ENCODE results near the gene SLX4IP. TPM values are rescaled to one million over a fixed set of nuclear protein-coding genes. Genes with fewer than 3 reads are reported as not detected.

SLX4IP gene
- total RNA-seq, 4 donors from 2014 or later: 3.4 to 6.3 (median 3.9) TPM

DNA sequence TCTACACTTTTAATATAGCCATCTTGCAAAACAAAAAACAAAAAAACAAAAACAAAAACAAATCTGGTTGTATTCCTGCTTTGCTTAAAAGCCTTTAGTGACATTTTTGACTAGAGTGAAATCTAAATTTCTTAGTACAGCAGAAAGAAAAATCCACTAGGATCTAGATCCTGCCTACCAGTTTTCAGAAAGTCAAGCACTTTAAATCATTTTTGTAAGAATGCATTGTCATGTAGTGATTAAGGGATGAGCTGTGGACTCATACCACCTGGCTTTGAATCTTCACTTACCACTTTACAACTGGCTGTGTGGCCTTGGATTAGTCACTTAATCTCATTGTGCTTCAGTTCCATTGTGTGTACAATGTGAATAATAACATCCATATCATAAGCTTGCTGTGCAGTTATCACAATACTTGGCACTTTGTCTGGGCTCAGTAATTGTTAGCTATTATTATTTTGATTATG is 5.1 kb upstream of the SLX4IP start:
- intact Hi-C loops (cut with DNase I): loop anchor here (5.0 kb wide), 1 partner anchor 453 kb away; no protein-coding TSS in a partner anchor
- H3K9me3 ChIP-seq: no peaks in the 10 kb centered on the region
- H3K4me3 ChIP-seq: no peak overlapping the region
- TF ChIP-seq, protein P1, sequence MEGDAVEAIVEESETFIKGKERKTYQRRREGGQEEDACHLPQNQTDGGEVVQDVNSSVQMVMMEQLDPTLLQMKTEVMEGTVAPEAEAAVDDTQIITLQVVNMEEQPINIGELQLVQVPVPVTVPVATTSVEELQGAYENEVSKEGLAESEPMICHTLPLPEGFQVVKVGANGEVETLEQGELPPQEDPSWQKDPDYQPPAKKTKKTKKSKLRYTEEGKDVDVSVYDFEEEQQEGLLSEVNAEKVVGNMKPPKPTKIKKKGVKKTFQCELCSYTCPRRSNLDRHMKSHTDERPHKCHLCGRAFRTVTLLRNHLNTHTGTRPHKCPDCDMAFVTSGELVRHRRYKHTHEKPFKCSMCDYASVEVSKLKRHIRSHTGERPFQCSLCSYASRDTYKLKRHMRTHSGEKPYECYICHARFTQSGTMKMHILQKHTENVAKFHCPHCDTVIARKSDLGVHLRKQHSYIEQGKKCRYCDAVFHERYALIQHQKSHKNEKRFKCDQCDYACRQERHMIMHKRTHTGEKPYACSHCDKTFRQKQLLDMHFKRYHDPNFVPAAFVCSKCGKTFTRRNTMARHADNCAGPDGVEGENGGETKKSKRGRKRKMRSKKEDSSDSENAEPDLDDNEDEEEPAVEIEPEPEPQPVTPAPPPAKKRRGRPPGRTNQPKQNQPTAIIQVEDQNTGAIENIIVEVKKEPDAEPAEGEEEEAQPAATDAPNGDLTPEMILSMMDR (IDR thresholded peaks at IDR 0.05): no peak
- no peak for TF ChIP-seq POLR2A (IDR thresholded peaks at IDR 0.05)
- H3K36me3 ChIP-seq: peaks cover 0 to 4% (median 0%) of the 10 kb centered on the region in 3 donors
- H3K27ac ChIP-seq: no peak overlapping the region
- peaks cover 7 to 69% (median 22%) of the 10 kb centered on the region in 3 donors for H3K4me1 ChIP-seq
- no peak for DNase-seq
- no peaks in the 10 kb centered on the region for H3K27me3 ChIP-seq

DNA sequence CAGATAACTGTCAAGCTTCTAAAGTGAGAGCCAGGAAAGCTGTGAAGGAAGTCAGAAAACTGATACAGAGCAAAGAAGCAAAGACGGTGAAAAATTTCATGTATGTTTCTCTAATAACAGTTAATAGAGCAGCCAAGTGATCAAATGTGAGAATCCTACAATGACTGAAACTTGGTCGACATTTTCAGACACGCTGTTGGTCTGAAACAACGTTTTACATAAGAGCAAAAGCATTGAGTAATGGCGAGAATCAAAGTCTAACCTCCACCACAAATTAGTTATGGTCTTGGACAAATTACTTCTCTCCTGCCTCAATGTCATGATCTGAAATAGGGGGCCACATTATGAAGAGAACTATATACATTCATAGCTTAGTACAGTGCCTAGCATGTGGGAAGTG is 4.4 kb upstream of the SLX4IP start:
- Histone ChIP-seq H3K4me1 (peaks cover 7 to 73% (median 24%) of the 10 kb centered on the region in 3 donors), H3K4me3 (no peak overlapping the region), H3K27me3 (no peaks in the 10 kb centered on the region), H3K36me3 (peaks cover 0 to 4% (median 0%) of the 10 kb centered on the region in 3 donors), H3K9me3 (no peaks in the 10 kb centered on the region), H3K27ac (no peak overlapping the region)
- WGBS, 2 donors: 67 to 82% methylated on average over 5 of the region's 5 CpGs
- TF ChIP-seq POLR2A (IDR thresholded peaks at IDR 0.05): no peak
- TF ChIP-seq, protein P1 (IDR thresholded peaks at IDR 0.05): no peak
- no peak for DNase-seq
- intact Hi-C loops (cut with DNase I): no loop called here

DNA sequence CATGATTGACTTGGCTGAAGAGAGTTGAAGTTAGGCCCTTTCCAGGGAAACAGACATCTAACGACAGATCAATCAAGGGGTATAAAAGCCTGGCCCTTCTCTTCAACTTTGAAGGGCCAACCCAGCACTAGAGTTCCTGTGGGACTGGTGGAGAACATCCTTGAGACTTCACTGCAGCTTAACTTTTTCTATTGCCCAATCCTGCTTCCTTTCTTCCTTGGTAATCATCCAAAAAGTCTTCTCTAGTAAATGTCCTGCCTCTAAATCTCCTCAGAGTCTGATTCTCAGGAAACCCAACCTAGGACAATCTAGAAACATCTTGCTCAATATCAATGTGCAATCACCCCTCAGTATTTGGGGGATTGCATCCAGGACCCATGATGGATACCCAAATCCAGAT is 3.0 kb upstream of the SLX4IP start:
- no peaks in the 10 kb centered on the region for H3K27me3 ChIP-seq
- H3K4me1 ChIP-seq: peaks cover 12 to 81% (median 31%) of the 10 kb centered on the region in 3 donors
- TF ChIP-seq, protein P1 (IDR thresholded peaks at IDR 0.05): no peak
- TF ChIP-seq POLR2A (IDR thresholded peaks at IDR 0.05): no peak
- H3K9me3 ChIP-seq: no peaks in the 10 kb centered on the region
- H3K4me3 ChIP-seq: no peak overlapping the region
- WGBS, 2 donors: 83 to 89% methylated on average over 1 of the region's 1 CpG
- no peaks in the 10 kb centered on the region for H3K36me3 ChIP-seq
- no peak overlapping the region for H3K27ac ChIP-seq
- intact Hi-C loops (cut with DNase I): no loop called here
- DNase-seq: no peak

DNA sequence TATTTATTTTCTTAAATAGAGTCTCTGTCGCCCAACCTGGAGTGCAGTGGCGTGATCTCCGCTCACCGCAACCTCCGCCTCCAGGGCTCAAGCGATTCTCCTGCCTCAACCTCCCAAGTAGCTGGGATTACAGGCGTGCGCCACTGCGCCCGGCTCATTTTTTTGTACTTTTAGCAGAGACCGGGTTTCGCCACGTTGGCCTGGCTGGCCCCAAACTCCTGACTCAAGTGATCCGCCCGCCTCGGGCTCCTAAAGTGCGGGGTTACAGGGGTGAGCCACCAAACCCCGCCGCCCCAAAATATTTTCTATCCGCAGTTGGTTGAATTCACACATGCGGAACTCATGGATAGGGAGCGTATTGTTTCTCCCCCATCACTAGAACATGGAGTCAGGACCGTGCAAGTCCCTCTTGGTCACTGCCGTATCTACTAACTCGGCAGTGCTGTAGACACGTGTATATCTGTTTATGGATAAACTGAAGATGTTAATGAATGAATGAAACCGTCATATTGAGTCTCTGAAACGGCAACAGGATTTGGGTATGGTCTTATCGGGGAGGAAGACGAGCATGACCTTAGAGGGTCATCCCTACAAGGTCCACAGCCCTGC is 2.0 kb upstream of the SLX4IP start:
- WGBS, 2 donors: 51 to 54% methylated on average over 26 to 29 of the region's 30 CpGs
- no peak for TF ChIP-seq POLR2A (IDR thresholded peaks at IDR 0.05)
- TF ChIP-seq, protein P1 (IDR thresholded peaks at IDR 0.05): no peak
- Histone ChIP-seq H3K4me1 (peaks cover 12 to 73% (median 31%) of the 10 kb centered on the region in 3 donors), H3K9me3 (no peaks in the 10 kb centered on the region), H3K27ac (peak overlapping the region; percentile 91 to 97 (median 94)), H3K27me3 (no peaks in the 10 kb centered on the region), H3K36me3 (no peaks in the 10 kb centered on the region), H3K4me3 (peak overlapping the region; percentile 72 to 91 (median 84))
- intact Hi-C loops (cut with DNase I): no loop called here
- DNase-seq: no peak

DNA sequence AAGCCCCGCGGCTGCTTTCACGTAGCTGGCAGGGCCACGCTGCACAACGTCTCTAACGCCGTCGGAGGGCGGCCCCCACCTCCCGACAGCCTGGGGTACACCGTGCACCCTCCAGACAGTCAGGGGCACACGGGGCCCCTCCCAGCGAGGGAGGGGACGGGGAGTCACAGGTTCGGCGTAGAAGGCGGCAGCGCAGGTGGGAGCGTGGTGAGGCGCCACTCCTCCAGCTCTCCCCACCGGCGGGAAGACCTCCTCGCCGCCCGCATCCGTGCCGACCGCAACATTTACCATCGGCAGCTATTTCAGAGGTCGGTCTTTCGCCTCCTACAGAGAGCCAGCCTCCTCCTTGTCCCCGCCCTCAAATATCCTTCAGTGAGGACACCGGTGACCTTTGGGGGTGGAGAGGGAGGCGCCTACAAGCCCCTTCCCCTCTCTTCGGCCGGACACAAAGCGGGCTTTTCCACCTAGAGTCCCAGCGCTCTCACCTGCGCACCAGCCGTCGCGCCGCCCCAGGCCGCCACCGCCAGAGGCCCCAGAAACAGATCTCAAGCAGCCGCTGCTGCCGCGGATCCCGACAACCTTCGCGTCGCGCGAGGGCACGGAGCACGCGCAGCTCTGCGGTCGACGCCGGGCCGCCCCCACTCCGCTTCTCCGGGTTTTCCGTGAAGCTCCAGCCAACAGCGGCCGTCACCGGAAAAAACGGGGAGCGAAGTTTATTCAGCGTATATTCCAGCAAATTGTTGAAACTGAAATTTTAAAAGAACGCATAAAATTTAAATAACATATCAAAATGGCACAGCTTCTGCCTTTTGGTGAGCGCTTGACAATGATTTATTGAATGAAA is 1.3 kb upstream of the SLX4IP start, which contains the start of gene MKKS:
Gene MKKS, minus strand, starts transcription at position 600 of the 844 bp plus-strand sequence. CDS start 20,708 bp downstream, outside the sequence.
- H3K27ac ChIP-seq: peak within 1 kb of the TSS; percentile 91 to 97 (median 94)
- peak in 3 of 4 donors; percentile 33 to 61 (median 35) for TF ChIP-seq POLR2A (IDR thresholded peaks at IDR 0.05)
- TF ChIP-seq, protein P1 (IDR thresholded peaks at IDR 0.05): no peak
- H3K27me3 ChIP-seq: no peaks in the 10 kb centered on the region
- intact Hi-C loops (cut with DNase I): no loop called here
- H3K4me1 ChIP-seq: peaks cover 12 to 66% (median 27%) of the 10 kb centered on the region in 3 donors
- no peaks in the 10 kb centered on the region for H3K9me3 ChIP-seq
- peak; percentile 48 for DNase-seq
- 0 to 1% methylated on average over 9 to 17 of the region's 73 CpGs for WGBS, 2 donors
- H3K4me3 ChIP-seq: peak within 1 kb of the TSS; percentile 72 to 91 (median 84)
- H3K36me3 ChIP-seq: no peaks in the 10 kb centered on the region

Data from esophagus squamous epithelium (tissue), 5 donors.